ENCODE data around the gene PHF1. TPM values are rescaled to one million over a fixed set of nuclear protein-coding genes. Genes with fewer than 3 reads are reported as not detected.

Gene PHF1
- total RNA-seq, 2 donors from 2014 or later: 51.8 to 69.8 TPM

GRCh38 chr6:33411632-33412005 is 805 bp downstream of the PHF1 start:
- H3K9me3 ChIP-seq: no peaks in the 10 kb centered on the region
- H3K27ac ChIP-seq: peak overlapping the region; percentile 98 to 100
- H3K4me1 ChIP-seq: peaks cover 0 to 37% of the 10 kb centered on the region in 2 donors
- DNase-seq (ENCODE audit: low spot score): no peak
- peak overlapping the region; percentile 91 to 95 for H3K4me3 ChIP-seq
- H3K36me3 ChIP-seq: peaks cover 39% of the 10 kb centered on the region
- H3K27me3 ChIP-seq: no peaks in the 10 kb centered on the region
- no peak for TF ChIP-seq CTCF (IDR thresholded peaks at IDR 0.05)

- DNase-seq (ENCODE audit: low spot score): no peak
- Histone ChIP-seq H3K9me3 (no peaks in the 10 kb centered on the region), H3K36me3 (peaks cover 39% of the 10 kb centered on the region), H3K4me3 (no peak overlapping the region), H3K4me1 (peaks cover 0 to 44% of the 10 kb centered on the region in 2 donors), H3K27me3 (no peaks in the 10 kb centered on the region), H3K27ac (peak overlapping the region; percentile 98 to 100)
- no peak for TF ChIP-seq CTCF (IDR thresholded peaks at IDR 0.05)
Measured at GRCh38 chr6:33412140-33413009, 1.6 kb downstream of the PHF1 start.

GRCh38 chr6:33413241-33414120 is 2.7 kb downstream of the PHF1 start:
- Histone ChIP-seq H3K36me3 (peaks cover 39% of the 10 kb centered on the region), H3K4me3 (no peak overlapping the region), H3K4me1 (peaks cover 0 to 50% of the 10 kb centered on the region in 2 donors), H3K9me3 (no peaks in the 10 kb centered on the region), H3K27ac (no peak overlapping the region), H3K27me3 (no peaks in the 10 kb centered on the region)
- TF ChIP-seq CTCF (IDR thresholded peaks at IDR 0.05): no peak
- no peak for DNase-seq (ENCODE audit: low spot score)

GRCh38 chr6:33414592-33415271 is 3.9 kb downstream of the PHF1 start:
- H3K4me1 ChIP-seq: peaks cover 0 to 55% of the 10 kb centered on the region in 2 donors

More at GRCh38 chr6:33414592-33415271, 3.9 kb downstream of the PHF1 start:
- H3K36me3 ChIP-seq: peaks cover 39% of the 10 kb centered on the region
- TF ChIP-seq CTCF (IDR thresholded peaks at IDR 0.05): no peak
- H3K4me3 ChIP-seq: no peak overlapping the region
- H3K27me3 ChIP-seq: no peaks in the 10 kb centered on the region
- H3K9me3 ChIP-seq: no peaks in the 10 kb centered on the region
- no peak overlapping the region for H3K27ac ChIP-seq
- no peak for DNase-seq (ENCODE audit: low spot score)
